ENCODE measurements around the gene CIZ1.
"Not testable (repeated sequence)": the region's sequence is repeated elsewhere in the genome, so short reads cannot be mapped to it uniquely, and the experiment has no call there.

The CIZ1 gene

GRCh38 chr9:128190013-128190412, 1.4 kb downstream of the CIZ1 start:
- no peak for DNase-seq (ENCODE audit: low read depth in 2 of 3, low spot score in 1 of 3)

- DNase-seq (ENCODE audit: low read depth in 2 of 3, low spot score in 1 of 3): no peak
Measured at GRCh38 chr9:128188209-128188608, 3.2 kb downstream of the CIZ1 start.

GRCh38 chr9:128187361-128187760, 4.0 kb downstream of the CIZ1 start:
- DNase-seq (ENCODE audit: low read depth in 2 of 3, low spot score in 1 of 3): no peak

GRCh38 chr9:128185979-128186965, 5.1 kb downstream of the CIZ1 start:
- no peak for DNase-seq (ENCODE audit: low read depth in 2 of 3, low spot score in 1 of 3)

- no peak for DNase-seq (ENCODE audit: low read depth in 2 of 3, low spot score in 1 of 3)
Measured at GRCh38 chr9:128182893-128183588, 8.3 kb downstream of the CIZ1 start.

- not testable (repeated sequence) for DNase-seq (ENCODE audit: low read depth in 2 of 3, low spot score in 1 of 3)
Measured at GRCh38 chr9:128181480-128181879, 9.9 kb downstream of the CIZ1 start.

GRCh38 chr9:128180447-128180846, 10.9 kb downstream of the CIZ1 start:
- no peak for DNase-seq (ENCODE audit: low read depth in 2 of 3, low spot score in 1 of 3)

GRCh38 chr9:128180001-128180400, 11.4 kb downstream of the CIZ1 start:
- no peak for DNase-seq (ENCODE audit: low read depth in 2 of 3, low spot score in 1 of 3)

- no peak for DNase-seq (ENCODE audit: low read depth in 2 of 3, low spot score in 1 of 3)
Measured at GRCh38 chr9:128178806-128179431, 12.5 kb downstream of the CIZ1 start.

GRCh38 chr9:128175726-128176125, 15.6 kb downstream of the CIZ1 start:
- no peak for DNase-seq (ENCODE audit: low read depth in 2 of 3, low spot score in 1 of 3)

GRCh38 chr9:128175102-128175563, 16.2 kb downstream of the CIZ1 start:
- DNase-seq (ENCODE audit: low read depth in 2 of 3, low spot score in 1 of 3): no peak

- DNase-seq (ENCODE audit: low read depth in 2 of 3, low spot score in 1 of 3): no peak
Measured at GRCh38 chr9:128174062-128174461, 17.3 kb downstream of the CIZ1 start.

- no peak for DNase-seq (ENCODE audit: low read depth in 2 of 3, low spot score in 1 of 3)
Measured at GRCh38 chr9:128169925-128170324, 21.4 kb downstream of the CIZ1 start.

- no peak for DNase-seq (ENCODE audit: low read depth in 2 of 3, low spot score in 1 of 3)
Measured at GRCh38 chr9:128169492-128169891, 21.9 kb downstream of the CIZ1 start.

GRCh38 chr9:128168731-128169308, 22.6 kb downstream of the CIZ1 start:
- DNase-seq (ENCODE audit: low read depth in 2 of 3, low spot score in 1 of 3): no peak

- no peak for DNase-seq (ENCODE audit: low read depth in 2 of 3, low spot score in 1 of 3)
Measured at GRCh38 chr9:128167209-128167608, 24.2 kb downstream of the CIZ1 start.

- DNase-seq (ENCODE audit: low read depth in 2 of 3, low spot score in 1 of 3): no peak
Measured at GRCh38 chr9:128166169-128166568, 25.2 kb downstream of the CIZ1 start.

GRCh38 chr9:128164307-128164885, 27.0 kb downstream of the CIZ1 start:
- DNase-seq (ENCODE audit: low read depth in 2 of 3, low spot score in 1 of 3): no peak

- no peak for DNase-seq (ENCODE audit: low read depth in 2 of 3, low spot score in 1 of 3)
Measured at GRCh38 chr9:128163523-128164306, 27.7 kb downstream of the CIZ1 start.

- DNase-seq (ENCODE audit: low read depth in 2 of 3, low spot score in 1 of 3): no peak
Measured at GRCh38 chr9:128163027-128163515, 28.3 kb downstream of the CIZ1 start.
